Suppressor macrophage (primary cell): Measurements from ENCODE around the gene HPSE2.
A peak's percentile ranks its signal among the peaks of the same experiment; 100 is the strongest.

Experiments used
- DNase-seq, 4 experiments: peaks; one replicate each; pipeline ENCODE4 v3.0.0-alpha.2; 2020 to 2022

Gene HPSE2

DNA sequence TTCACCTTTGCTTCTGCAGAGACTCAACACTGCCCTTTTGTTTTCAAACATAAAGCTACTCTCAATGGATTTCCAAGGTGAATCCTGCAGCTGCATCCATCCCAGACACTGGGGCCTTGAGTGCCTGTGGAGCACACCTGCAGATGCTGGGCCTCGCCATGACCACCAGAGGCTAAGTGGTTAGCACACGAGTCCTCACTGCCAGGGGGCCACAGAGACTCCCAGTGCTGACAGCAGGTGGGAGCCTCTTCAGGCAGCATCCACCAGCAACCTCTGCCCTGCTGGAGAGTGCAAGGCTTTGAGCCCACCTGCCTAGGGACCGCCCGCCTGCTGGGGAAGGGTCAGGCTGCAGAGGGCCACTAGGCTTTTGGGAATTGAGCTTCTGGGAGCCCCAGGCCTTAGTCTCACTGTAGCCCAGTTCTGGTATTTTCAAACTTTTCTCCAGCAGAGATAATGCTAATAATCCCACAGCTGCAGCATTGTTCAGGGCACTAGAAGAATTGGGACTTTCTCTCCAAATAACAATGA lies 779.5 kb downstream of the HPSE2 start:
- no peak for DNase-seq

DNA sequence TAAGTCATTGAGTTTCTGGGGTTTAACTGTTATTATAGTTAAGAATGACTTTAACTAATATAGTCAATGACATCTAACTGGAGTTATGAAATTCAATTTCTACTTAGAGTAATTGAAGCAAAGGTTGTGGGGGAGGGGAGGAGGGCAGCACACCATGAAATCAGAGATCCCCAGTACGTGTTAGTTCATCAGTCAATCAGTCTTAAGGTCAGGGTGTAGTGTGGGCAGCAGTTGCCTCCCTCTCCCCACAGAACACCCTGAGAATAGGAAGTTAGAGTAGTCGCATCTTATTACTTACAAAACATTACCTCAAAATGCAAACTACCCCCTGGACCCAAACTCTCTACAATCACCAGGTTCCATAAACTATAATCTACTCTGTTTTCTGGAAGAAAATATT lies 781.9 kb downstream of the HPSE2 start:
- DNase-seq, result peak; percentile 34 to 61 (median 51)

DNA sequence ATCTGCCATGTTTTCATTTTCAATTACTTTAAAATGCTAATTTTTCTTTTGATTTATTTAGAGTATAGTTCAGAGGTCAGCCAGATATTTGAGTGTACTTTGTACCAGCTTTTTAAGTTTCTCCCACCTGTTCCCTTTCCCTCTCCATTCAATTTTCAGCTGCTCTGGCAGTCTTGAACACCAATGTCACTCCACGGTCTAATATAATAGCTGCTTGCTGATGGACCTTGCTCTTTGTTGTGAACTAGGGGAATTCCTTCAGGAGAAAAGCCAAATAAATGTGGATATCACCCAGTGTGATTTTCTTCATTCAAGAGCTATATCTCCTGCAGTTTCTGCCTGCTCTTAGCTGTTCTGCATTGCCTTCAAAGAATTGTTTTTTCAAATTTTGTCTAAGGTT lies 785.0 kb downstream of the HPSE2 start:
- no peak for DNase-seq

DNA sequence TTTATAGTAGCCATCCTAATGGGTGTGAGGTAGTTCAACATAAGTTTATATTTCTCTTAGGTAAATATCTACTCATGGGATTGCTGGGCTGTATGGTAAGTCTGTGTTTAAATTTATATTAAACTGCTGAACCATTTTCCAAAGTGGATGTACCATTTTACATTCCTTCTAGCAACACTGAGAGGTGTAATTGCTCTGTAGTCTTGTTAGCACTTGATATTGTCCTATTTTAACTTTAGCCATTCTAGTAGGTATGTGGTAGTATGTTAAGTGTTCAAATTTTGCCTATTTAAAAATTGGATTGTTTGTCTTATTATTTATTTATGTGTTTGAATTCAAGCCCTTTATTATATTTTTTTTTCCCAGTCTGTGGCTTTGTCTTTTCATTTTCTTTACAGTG lies 786.4 kb downstream of the HPSE2 start:
- no peak for DNase-seq

DNA sequence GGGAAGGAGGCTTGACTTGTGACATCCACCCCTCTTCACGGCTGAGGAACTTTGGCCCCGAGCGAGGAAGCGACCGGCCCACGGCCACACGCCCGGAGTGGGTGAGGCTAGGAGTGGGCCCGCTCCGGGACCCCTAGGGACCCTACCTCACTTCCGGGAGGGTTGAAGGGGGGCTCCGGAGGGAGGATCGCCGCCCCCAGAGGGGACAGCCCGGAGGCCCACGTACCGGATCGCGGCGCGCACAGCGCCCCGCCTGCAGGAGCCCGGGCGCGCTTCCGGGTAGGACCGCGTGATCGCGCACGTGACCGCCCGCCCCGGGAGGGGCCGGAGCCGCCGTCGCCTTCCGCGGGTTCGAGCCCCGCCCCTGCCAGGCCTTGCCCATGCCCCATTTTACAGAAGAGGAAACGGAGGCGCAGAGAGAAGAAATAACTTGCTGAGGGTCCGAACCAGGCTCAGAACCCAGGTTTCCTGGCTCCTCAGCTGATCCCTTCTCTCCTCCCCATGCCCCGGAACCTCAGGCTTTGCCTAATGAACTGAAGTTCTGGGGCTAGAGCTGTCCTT lies 788.9 kb downstream of the HPSE2 start, which contains the start of gene HPS1:
HPS1 (minus strand) TSS at position 275 of the 561 bp plus-strand sequence. CDS start 3,695 bp downstream, outside the sequence.
- peak; percentile 87 to 96 (median 91) for DNase-seq

DNA sequence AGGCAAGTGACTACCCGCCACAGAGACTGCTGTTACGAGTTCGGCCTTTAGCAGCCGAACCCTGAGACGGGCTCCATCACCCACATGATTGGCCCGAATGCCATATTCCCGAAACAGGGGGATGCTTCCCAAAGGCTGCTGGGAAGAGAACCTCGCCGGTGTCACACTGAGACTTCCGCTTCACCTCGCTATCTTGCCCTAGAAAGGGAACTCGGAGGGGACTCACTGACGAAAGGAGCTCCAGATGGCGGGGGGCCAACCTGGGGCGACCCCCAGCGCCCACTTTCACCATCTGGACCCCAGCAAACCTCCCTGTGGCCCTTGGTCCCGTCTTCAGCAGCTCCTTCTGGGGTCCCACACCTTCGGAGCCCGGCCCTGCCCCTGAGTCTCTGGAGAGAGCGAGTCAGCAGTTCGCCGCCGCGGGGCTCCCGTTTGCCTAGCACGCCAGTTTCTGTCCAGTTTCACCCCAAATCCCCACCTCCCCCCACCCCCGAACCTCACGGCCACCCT lies 789.4 kb downstream of the HPSE2 start:
- DNase-seq, result peak; percentile 51 to 68 (median 65)

GRCh38 chr10:98445200-98445812 lies 790.3 kb downstream of the HPSE2 start:
- DNase-seq, result no peak

DNA sequence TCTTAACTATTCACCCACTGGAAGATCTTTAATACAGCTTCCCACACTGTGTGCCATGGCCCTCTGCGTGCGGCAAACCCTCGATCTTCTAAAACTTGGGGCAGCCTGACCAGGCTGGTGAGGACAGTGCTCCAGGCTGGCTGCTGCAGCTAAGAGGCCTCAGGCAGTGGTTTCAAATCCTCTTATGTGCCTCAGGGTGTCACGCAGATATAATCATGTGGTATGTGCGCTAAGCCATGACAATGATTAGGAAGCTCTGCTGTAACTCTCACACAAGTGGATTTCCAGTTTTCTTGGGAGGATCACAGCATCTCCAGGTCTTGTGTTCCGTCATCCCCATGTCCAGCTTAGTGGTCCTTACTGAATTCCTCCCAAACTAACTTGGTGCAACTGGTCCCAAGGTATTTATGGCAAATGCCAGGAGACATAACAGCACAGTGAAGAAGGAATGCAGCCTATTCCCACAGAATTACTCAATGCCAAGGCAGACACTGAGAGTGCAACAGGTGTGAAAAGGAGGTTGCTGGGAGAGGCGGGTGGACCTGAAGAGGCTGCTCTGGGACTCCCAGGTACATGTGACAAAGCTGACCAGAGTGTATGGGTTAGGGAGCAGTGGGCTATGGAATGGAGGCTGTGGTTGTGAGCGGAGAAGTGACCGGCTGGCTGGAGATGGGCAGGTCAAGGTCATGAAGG lies 791.2 kb downstream of the HPSE2 start:
- DNase-seq, result peak; percentile 75 to 87 (median 82)

GRCh38 chr10:98438715-98439114 lies 796.9 kb downstream of the HPSE2 start:
- no peak for DNase-seq

- no peak for DNase-seq
Measured at GRCh38 chr10:98436704-98437103, 798.9 kb downstream of the HPSE2 start.

GRCh38 chr10:98435178-98435577 lies 800.5 kb downstream of the HPSE2 start:
- DNase-seq, result no peak

DNA sequence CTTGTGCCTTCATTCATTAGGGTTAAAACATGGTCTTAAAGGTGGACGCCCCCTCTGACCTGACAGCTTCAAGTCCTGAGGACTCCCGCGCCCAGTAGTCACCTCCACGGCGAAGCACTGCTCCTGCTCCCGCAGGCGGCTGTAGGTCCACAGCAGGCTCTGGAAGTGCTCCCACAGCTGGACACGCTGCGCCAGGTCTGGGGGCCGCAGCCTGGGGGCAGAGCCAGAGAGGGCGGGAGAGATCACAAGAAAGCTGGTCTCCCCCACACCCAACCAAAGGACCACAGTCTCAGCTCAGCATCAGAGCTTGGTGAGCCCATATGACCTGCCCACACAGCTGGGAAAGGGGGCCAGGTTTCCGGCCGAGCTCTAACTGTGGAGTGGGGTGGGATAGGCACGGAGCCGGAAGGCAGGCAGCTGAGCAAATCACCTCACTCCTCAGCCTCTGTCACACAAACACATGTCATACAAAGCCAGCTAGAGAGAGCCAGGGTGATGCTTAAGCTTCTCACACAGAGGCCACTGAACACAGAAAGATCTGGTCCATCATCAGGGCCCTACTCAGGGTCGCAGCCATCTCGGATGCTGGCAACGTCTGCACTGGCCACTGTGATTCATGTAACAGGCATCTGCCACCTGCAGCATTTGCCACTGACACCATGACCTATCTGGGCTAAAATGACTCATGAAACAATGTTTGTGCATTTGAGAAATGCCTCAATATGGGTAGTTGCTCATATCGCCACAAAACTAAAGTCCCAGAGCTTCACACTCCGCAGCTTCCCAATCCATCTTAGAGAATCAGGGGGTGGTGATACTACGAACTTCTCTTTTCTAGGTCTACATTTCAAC lies 801.5 kb downstream of the HPSE2 start:
- no peak for DNase-seq

- DNase-seq, result no peak
Measured at GRCh38 chr10:98433371-98433770, 802.3 kb downstream of the HPSE2 start.

- no peak for DNase-seq
Measured at GRCh38 chr10:98432330-98432729, 803.3 kb downstream of the HPSE2 start.

- DNase-seq, result no peak
Measured at GRCh38 chr10:98431016-98431415, 804.6 kb downstream of the HPSE2 start.

DNA sequence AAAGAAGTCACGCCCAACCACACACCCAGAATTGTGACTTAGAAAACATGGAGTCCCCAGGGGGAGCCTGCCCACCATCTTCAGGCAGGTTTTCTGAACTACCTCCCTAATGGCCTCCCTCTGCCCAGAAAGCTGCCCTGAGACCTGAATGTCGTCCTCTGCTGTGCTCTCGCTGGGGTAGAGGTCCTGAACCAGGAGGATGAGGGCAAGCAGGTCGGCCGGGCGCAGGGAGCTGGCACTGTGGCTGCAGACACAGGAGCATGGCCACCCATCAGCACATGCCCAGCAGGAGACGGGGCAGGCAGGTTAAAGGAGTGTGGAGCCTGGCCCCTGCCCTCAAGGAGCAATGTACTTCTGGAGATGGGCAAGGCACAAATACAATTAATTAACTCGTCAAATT lies 805.2 kb downstream of the HPSE2 start:
- DNase-seq, result no peak

DNA sequence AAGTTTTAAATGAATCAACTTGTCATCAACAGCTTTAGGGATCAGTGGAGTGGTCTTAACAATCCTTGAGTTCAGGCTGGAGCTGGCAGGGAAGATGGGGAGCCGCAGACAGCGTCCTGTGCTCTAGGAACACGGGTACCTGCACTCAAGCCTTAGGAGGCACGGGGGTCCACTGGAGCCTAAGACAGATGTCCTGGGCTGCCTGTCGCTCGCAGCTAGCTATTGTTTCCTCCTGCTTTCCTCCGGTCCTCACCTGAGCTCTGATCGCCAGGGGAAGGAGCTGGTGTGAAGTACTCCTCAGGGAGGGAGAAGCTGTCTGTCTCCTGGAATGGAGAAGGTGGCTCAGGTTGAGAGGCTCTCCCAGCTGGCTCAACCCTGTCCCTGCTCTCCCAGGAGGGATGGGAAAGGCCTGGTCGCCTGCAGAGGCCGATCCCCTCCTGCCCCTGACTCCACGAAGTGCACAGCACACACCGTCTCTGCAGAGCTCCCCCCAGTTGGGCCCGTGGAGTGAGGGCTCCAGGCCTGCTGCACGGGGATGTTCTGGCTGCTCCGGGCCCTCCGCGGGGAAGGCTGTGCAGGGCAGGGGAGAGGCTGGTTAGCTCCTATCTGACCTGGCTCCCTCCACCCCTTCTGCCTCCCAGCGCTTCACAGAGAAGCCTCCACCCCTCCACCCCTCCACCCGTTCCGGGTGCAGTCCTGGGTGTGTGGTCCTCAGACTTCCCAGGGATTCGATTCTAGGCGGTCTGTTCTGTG lies 806.2 kb downstream of the HPSE2 start:
- DNase-seq, result no peak

DNA sequence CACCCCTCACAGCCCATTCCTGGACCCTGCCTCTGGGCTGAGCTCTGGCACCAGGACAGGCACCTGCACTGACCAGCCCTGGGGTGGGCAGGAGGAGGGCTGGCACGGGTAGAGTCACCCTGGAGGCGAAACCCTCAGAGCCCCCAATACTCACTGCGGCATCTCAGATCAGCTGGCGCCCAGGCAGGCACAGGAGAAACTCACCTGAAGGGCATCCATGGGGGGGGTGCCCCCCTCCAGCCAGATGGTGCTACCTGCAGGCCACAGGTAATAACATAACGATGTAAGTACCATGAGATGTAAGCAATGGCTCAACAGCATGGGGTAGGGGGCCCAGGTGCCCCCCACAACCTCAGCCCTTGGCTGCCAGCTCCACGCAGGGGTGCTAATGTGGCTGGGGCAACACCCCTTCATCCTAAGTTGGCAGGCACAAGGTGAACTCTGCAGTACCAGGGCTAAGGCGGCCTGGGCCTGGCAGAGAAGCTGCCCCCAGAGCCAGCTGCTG lies 808.6 kb downstream of the HPSE2 start:
- no peak for DNase-seq

- DNase-seq, result peak; percentile 63 to 79 (median 74)
Measured at GRCh38 chr10:98425511-98426352, 809.9 kb downstream of the HPSE2 start.
